H9 (cell line): ENCODE data around the gene BEND4. TPM values are rescaled to one million over a fixed set of nuclear protein-coding genes. Genes with fewer than 3 reads are reported as not detected.

ENCODE experiments used
- DNase-seq: peaks from one replicate; pipeline ENCODE4 v3.0.0-alpha.2; 2017
- H2AFZ ChIP-seq: one replicate; pipeline ENCODE4 v1.6.1; 2013; ENCODE audit warnings: mild to moderate bottlenecking, low read length, control low read depth, moderate library complexity
- H2AK5ac ChIP-seq: 2 replicates; pipeline ENCODE4 v1.6.1; 2013; ENCODE audit warnings: low read length, control low read depth, mixed read lengths; ENCODE audit not compliant: insufficient read length
- H2BK120ac ChIP-seq: one replicate; pipeline ENCODE4 v1.6.1; 2013; ENCODE audit warnings: low read depth, mild to moderate bottlenecking, low read length, control low read depth, inconsistent platforms; ENCODE audit not compliant: poor library complexity, severe bottlenecking
- H2BK12ac ChIP-seq: 2 replicates; pipeline ENCODE4 v1.6.1; 2013; ENCODE audit warnings: low read length, control low read depth, mixed read lengths, low read depth; ENCODE audit not compliant: insufficient read length
- H2BK15ac ChIP-seq: 2 replicates; pipeline ENCODE4 v1.6.1; 2013; ENCODE audit warnings: low read depth, low read length, control low read depth
- H2BK20ac ChIP-seq: one replicate; pipeline ENCODE4 v1.6.1; 2013; ENCODE audit warnings: low read depth, mild to moderate bottlenecking, low read length, control low read depth, inconsistent platforms; ENCODE audit not compliant: poor library complexity, severe bottlenecking
- H2BK5ac ChIP-seq: 2 replicates; pipeline ENCODE4 v1.6.1; 2013; ENCODE audit warnings: low read length, control low read depth, mixed read lengths; ENCODE audit not compliant: insufficient read length
- H3K14ac ChIP-seq: 2 replicates; pipeline ENCODE4 v1.6.1; 2013; ENCODE audit warnings: low read length, control low read depth; ENCODE audit not compliant: insufficient read depth
- H3K18ac ChIP-seq: 2 replicates; pipeline ENCODE4 v1.6.1; 2013; ENCODE audit warnings: low read depth, mild to moderate bottlenecking, mixed read lengths, low read length, control low read depth; ENCODE audit not compliant: insufficient read length
- H3K23ac ChIP-seq: 2 replicates; pipeline ENCODE4 v1.6.1; 2013; ENCODE audit warnings: low read length, control low read depth, mixed read lengths, low read depth; ENCODE audit not compliant: insufficient read length
- H3K23me2 ChIP-seq: 2 replicates; pipeline ENCODE4 v1.6.1; 2013; ENCODE audit warnings: low read depth, mild to moderate bottlenecking, mixed read lengths, low read length, control low read depth; ENCODE audit not compliant: insufficient read length, poor library complexity, severe bottlenecking
- H3K27ac ChIP-seq: 2 replicates; pipeline ENCODE4 v1.5.1; 2013; ENCODE audit warnings: low read length, control low read depth, mixed read lengths, low read depth; ENCODE audit not compliant: insufficient read length
- H3K27me3 ChIP-seq: 2 replicates; pipeline ENCODE4 v1.6.1; 2013; ENCODE audit warnings: low read length, control low read depth, inconsistent platforms; ENCODE audit not compliant: insufficient read depth
- H3K4ac ChIP-seq: 2 replicates; pipeline ENCODE4 v1.6.1; 2013; ENCODE audit warnings: low read depth, mild to moderate bottlenecking, control low read depth, inconsistent platforms, low read length, moderate library complexity
- H3K4me1 ChIP-seq: 2 replicates; pipeline ENCODE4 v1.6.1; 2013; ENCODE audit warnings: low read length, control low read depth, inconsistent platforms; ENCODE audit not compliant: insufficient read depth
- H3K4me2 ChIP-seq: 2 replicates; pipeline ENCODE4 v1.6.1; 2013; ENCODE audit warnings: low read length, control low read depth, mixed read lengths; ENCODE audit not compliant: insufficient read length, insufficient read depth
- H3K56ac ChIP-seq: 2 replicates; pipeline ENCODE4 v1.6.1; 2013; ENCODE audit warnings: low read depth, mild to moderate bottlenecking, mixed read lengths, low read length, control low read depth; ENCODE audit not compliant: insufficient read length
- H3K79me1 ChIP-seq: 2 replicates; pipeline ENCODE4 v1.6.1; 2013; ENCODE audit warnings: low read depth, mild to moderate bottlenecking, moderate library complexity, low read length, control low read depth, inconsistent platforms; ENCODE audit not compliant: insufficient read depth, poor library complexity, severe bottlenecking
- H3K79me2 ChIP-seq: 2 replicates; pipeline ENCODE4 v1.6.1; 2013; ENCODE audit warnings: low read length, control low read depth, inconsistent platforms; ENCODE audit not compliant: insufficient read depth
- H3K9ac ChIP-seq: 2 replicates; pipeline ENCODE4 v1.6.1; 2013; ENCODE audit warnings: low read length, control low read depth, mixed read lengths; ENCODE audit not compliant: insufficient read length; ENCODE audit errors: extremely low read depth
- H3K9me3 ChIP-seq: one replicate; pipeline ENCODE4 v1.6.1; 2013; ENCODE audit warnings: low read depth, low read length, inconsistent platforms; ENCODE audit not compliant: control insufficient read depth
- H3T11ph ChIP-seq: one replicate; pipeline ENCODE4 v1.6.1; 2013; ENCODE audit warnings: mild to moderate bottlenecking, low read length, control low read depth, inconsistent platforms
- H4K20me1 ChIP-seq: one replicate; pipeline ENCODE4 v1.6.1; 2013; ENCODE audit not compliant: control insufficient read depth, insufficient read length, insufficient read depth
- H4K5ac ChIP-seq: 2 replicates; pipeline ENCODE4 v1.6.1; 2013; ENCODE audit warnings: low read depth, mild to moderate bottlenecking, mixed read lengths, low read length, control low read depth; ENCODE audit not compliant: insufficient read length
- H4K8ac ChIP-seq: replicated peaks from 2 replicates; pipeline ENCODE4 v1.6.1; 2013; ENCODE audit warnings: low read length, control low read depth, mixed read lengths, low read depth; ENCODE audit not compliant: insufficient read length
- H4K91ac ChIP-seq: 2 replicates; pipeline ENCODE4 v1.6.1; 2013; ENCODE audit warnings: low read depth, mild to moderate bottlenecking, moderate library complexity, mixed read lengths, low read length, control low read depth; ENCODE audit not compliant: insufficient read length
- H3K27ac Mint-ChIP-seq, 3 experiments: 2 replicates in 2 of 3; 3 replicates in 1 of 3; pipeline ENCODE4 v1.8.0; 2020 to 2021; ENCODE audit warnings: mixed read lengths in 3 of 3, mild to moderate bottlenecking in 1 of 3, moderate library complexity in 1 of 3
- H3K27me3 Mint-ChIP-seq: 2 replicates; pipeline ENCODE4 v1.8.0; 2021; ENCODE audit warnings: low read depth, mild to moderate bottlenecking, moderate library complexity, mixed read lengths
- H3K36me3 Mint-ChIP-seq, 3 experiments: 2 replicates in 2 of 3; 3 replicates in 1 of 3; pipeline ENCODE4 v1.8.0; 2020 to 2021; ENCODE audit warnings: low read depth in 3 of 3, mixed read lengths in 3 of 3; ENCODE audit not compliant: insufficient read depth in 1 of 3
- H3K4me1 Mint-ChIP-seq, 2 experiments: 2 replicates each; pipeline ENCODE4 v1.8.0; 2020; ENCODE audit warnings: mixed read lengths in 2 of 2
- H3K4me3 Mint-ChIP-seq, 2 experiments: 2 replicates in 1 of 2; 3 replicates in 1 of 2; pipeline ENCODE4 v1.8.0; 2020 to 2021; ENCODE audit warnings: mild to moderate bottlenecking in 2 of 2, mixed read lengths in 2 of 2, moderate library complexity in 1 of 2
- H3K9me3 Mint-ChIP-seq, 2 experiments: 2 replicates in 1 of 2; 3 replicates in 1 of 2; pipeline ENCODE4 v1.8.0; 2020; ENCODE audit warnings: mild to moderate bottlenecking in 2 of 2, mixed read lengths in 2 of 2, moderate library complexity in 1 of 2
- CTCF ChIP-seq: fragments of 200-600 bp; sonication (generic); conservative IDR thresholded peaks from 3 replicates; pipeline ENCODE4 v1.8.0; 2021; ENCODE audit warnings: antibody characterized with exemption, mild to moderate bottlenecking
- WGBS: extraction: QIAGEN DNeasy Blood & Tissue Kit; methylation state at CpG from one replicate; pipeline ENCODE4 v1.1.7; 2013; ENCODE audit warnings: missing lambda C conversion rate, low lambda C conversion rate, mixed read lengths; ENCODE audit not compliant: insufficient read length; ENCODE audit errors: extremely low coverage; 5-methylcytosine and 5-hydroxymethylcytosine counted together
- total RNA-seq: library from RNA; stranded (reverse); gene quantifications from 2 replicates; pipeline ENCODE4 v1.2.1, GENCODE V29; 2021

Gene BEND4
- total RNA-seq, 1 experiment from 2014 or later: 25.1 TPM

GRCh38 chr4:42159271-42160001 lies 7.0 kb upstream of the BEND4 start:
- no CpG with 5 or more reads among the region's 8 CpGs for WGBS

More at GRCh38 chr4:42159271-42160001, 7.0 kb upstream of the BEND4 start:
- Histone ChIP-seq H2BK120ac (no peak overlapping the region), H3K27ac (no peak overlapping the region), H2BK12ac (no peak overlapping the region), H3K4me2 (no peak overlapping the region), H3K9me3 (no peaks in the 10 kb centered on the region), H3K9ac (no peak overlapping the region), H4K5ac (no peak overlapping the region), H3K14ac (no peak overlapping the region), H3K23me2 (no peaks in the 10 kb centered on the region), H2BK5ac (no peak overlapping the region), H3K18ac (no peak overlapping the region), H2BK15ac (no peak overlapping the region), H3K79me2 (no peaks in the 10 kb centered on the region), H3K27me3 (no peaks in the 10 kb centered on the region), H4K91ac (no peak overlapping the region), H4K8ac (no peak overlapping the region), H3K23ac (no peak overlapping the region), H2BK20ac (no peak overlapping the region), H2AK5ac (no peak overlapping the region), H3K4ac (no peak overlapping the region), H3T11ph (no peak overlapping the region), H4K20me1 (no peaks in the 10 kb centered on the region), H3K4me1 (no peaks in the 10 kb centered on the region), H3K56ac (no peak overlapping the region), H2AFZ (no peak overlapping the region), H3K79me1 (no peaks in the 10 kb centered on the region)
- no peaks in the 10 kb centered on the region for H3K9me3 Mint-ChIP-seq
- no peak overlapping the region for H3K27ac Mint-ChIP-seq
- H3K36me3 Mint-ChIP-seq: no peaks in the 10 kb centered on the region
- peaks cover 0 to 3% of the 10 kb centered on the region in 2 experiments; a peak in 1 of 4 replicates for H3K4me1 Mint-ChIP-seq
- no peak for DNase-seq
- TF ChIP-seq CTCF: no peak
- peaks cover 2% of the 10 kb centered on the region; the same call in 1 of the 2 replicates for H3K27me3 Mint-ChIP-seq
- no peak overlapping the region for H3K4me3 Mint-ChIP-seq
